Epithelial cell of esophagus (primary cell): ENCODE measurements around the gene MLX.

Source experiments
- DNase-seq: peaks from one replicate; pipeline ENCODE4 v3.0.0; 2010; ENCODE audit warnings: low read depth
- H3K4me3 ChIP-seq: 2 replicates; pipeline ENCODE4 v1.5.1; 2011; ENCODE audit warnings: mild to moderate bottlenecking, low read length, control low read depth
- TF ChIP-seq, protein P1 (sequence below): IDR thresholded peaks from 2 replicates; pipeline ENCODE4 v1.5.1; 2011; ENCODE audit warnings: low read depth, mild to moderate bottlenecking, low read length, control low read depth, inconsistent platforms; ENCODE audit not compliant: insufficient read depth; ENCODE audit errors: missing control alignments

MLX gene

GRCh38 chr17:42566215-42566882 is 551 bp upstream of the MLX start:
- DNase-seq = no peak
- H3K4me3 ChIP-seq = peak overlapping the region; percentile 90
- TF ChIP-seq, protein P1, sequence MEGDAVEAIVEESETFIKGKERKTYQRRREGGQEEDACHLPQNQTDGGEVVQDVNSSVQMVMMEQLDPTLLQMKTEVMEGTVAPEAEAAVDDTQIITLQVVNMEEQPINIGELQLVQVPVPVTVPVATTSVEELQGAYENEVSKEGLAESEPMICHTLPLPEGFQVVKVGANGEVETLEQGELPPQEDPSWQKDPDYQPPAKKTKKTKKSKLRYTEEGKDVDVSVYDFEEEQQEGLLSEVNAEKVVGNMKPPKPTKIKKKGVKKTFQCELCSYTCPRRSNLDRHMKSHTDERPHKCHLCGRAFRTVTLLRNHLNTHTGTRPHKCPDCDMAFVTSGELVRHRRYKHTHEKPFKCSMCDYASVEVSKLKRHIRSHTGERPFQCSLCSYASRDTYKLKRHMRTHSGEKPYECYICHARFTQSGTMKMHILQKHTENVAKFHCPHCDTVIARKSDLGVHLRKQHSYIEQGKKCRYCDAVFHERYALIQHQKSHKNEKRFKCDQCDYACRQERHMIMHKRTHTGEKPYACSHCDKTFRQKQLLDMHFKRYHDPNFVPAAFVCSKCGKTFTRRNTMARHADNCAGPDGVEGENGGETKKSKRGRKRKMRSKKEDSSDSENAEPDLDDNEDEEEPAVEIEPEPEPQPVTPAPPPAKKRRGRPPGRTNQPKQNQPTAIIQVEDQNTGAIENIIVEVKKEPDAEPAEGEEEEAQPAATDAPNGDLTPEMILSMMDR = no peak

DNA sequence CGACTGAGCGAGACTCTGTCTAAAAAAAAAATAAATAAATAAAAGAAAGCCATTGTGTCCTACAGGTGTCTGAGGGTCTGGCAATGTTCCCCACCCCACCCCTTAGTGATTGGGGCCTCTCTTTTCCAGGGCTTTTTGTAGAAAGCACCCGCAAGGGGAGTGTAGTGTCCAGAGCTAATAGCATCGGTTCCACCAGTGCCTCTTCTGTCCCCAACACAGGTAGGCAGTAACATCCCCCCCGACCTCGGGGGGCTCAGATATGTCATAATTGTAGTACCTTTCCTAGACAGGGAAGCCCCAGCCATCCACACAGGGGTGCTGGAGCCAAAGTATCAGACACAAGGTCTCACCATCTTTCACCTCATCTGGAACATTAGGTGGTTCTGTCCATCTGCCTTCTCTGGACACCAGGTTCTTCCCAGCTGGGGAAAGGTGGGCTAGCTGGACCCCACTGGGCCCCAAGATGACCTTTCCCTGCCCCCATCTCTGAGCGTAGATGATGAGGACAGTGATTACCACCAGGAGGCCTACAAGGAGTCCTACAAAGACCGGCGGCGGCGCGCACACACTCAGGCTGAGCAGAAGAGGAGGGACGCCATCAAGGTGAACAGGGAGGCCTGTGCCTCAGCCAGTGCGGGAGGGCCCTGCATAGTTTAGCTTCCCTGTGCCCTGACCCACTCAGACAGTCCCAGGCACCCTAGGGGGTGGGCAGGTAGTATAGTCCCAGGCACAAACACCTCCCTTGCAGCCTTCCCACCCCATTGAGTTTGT is 1.6 kb downstream of the MLX start:
- H3K4me3 ChIP-seq = no peak overlapping the region
- no peak for DNase-seq
- TF ChIP-seq, protein P1 = no peak

DNA sequence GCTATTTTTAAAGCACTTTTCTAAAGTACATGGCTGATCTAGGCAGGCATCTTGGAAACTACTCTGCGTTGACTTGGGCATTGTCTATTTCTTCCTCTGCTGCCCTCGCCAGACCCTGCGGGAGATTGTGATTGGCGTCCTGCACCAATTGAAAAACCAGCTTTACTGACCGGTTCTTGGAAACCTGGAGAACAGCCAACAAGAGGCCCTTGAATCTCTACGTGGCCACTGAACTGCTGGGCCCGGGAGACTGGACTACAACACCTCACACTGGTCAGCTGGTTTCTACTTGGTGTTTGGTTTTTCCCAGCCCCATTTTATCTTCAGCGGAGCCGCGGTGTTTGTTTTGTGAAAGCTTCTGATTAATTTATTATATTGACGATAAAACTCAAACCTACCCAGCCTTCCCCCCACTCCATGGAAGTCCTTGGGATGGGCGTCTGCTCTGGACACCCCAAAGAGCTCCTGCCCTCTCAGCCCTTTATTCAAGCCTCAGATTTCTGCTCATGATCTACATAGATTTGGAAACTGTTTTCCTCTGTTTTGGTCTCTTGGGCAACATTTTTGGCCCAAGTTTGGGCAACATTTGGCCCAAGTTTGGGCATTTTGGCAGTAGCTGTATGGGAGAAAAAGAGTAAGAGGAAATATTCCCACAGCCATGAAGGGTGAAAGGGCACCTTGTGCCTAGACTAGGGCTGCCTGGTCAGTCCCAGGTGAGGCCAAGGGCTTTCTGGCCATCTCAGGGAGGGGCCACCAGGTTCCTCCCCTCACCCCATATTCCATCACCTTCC is 4.7 kb downstream of the MLX start:
- no peak overlapping the region for H3K4me3 ChIP-seq
- TF ChIP-seq, protein P1 = no peak
- DNase-seq = no peak

- no peak overlapping the region for H3K4me3 ChIP-seq
- DNase-seq = no peak
- TF ChIP-seq, protein P1 = no peak
Observed at GRCh38 chr17:42573095-42573494, 6.2 kb downstream of the MLX start.

DNA sequence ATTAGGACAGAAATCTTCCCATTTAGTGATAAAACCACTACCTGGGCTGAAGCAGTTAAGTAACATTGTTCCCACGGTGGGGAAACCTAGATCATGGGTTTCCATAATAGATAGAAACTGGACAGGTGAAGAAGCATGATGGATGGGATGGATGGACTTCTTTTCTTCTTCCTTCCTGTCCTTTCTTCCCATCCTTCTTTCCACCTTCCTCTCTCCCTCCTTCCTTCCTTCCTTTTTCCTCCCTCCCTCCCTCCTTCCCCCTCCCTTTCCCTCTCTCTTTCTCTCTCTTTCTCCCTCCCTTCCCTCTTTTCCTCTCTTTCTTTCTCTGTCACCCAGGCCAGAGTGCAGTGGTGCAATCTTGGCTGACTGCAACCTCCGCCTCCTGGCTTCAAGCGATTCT is 7.6 kb downstream of the MLX start:
- TF ChIP-seq, protein P1 = no peak
- no peak for DNase-seq
- H3K4me3 ChIP-seq = no peak overlapping the region

DNA sequence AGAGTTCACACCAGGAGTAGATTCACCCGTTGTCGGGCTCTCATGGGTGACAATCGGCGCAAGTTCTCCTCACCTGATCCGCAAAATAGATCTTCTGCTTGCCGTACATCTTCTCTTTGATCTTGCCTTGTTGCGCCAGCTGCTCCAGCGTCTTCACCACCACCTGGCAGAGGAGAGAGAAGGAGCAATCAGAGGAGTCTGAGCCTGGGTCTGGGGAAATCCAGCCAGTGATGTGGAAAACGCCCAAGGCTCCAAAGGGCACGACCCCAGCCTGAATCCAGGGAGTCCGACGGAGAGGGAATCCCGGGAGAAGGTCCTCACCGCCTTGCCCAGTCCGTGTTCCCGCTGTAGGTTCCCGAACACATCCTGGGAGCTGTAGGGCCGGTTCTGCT is 10.2 kb downstream of the MLX start:
- TF ChIP-seq, protein P1 = no peak
- peak overlapping the region; percentile 86 for H3K4me3 ChIP-seq

More for the DNA sequence above, 10.2 kb downstream of the MLX start:
- DNase-seq = no peak
